Trophoblast cell (in vitro differentiated cells and primary cell): ENCODE measurements around the gene CADM1.

ENCODE experiments used
- DNase-seq, 2 donors: peaks; one replicate each; pipeline ENCODE4 v3.0.0-alpha.2; 2016
- H2AFZ ChIP-seq: 2 replicates; pipeline ENCODE4 v1.6.1; 2013; ENCODE audit warnings: low read length, moderate library complexity, mild to moderate bottlenecking; ENCODE audit not compliant: insufficient read depth, poor library complexity
- H2AK5ac ChIP-seq: 2 replicates; pipeline ENCODE4 v1.6.1; 2013; ENCODE audit warnings: mild to moderate bottlenecking, low read length
- H2BK120ac ChIP-seq: 2 replicates; pipeline ENCODE4 v1.6.1; 2013; ENCODE audit warnings: low read length, mild to moderate bottlenecking, moderate library complexity; ENCODE audit not compliant: insufficient read depth, poor library complexity
- H2BK12ac ChIP-seq: 2 replicates; pipeline ENCODE4 v1.6.1; 2013; ENCODE audit warnings: mild to moderate bottlenecking, low read length, moderate library complexity
- H2BK5ac ChIP-seq: 2 replicates; pipeline ENCODE4 v1.6.1; 2013; ENCODE audit warnings: low read length, low read depth, moderate library complexity, mild to moderate bottlenecking; ENCODE audit not compliant: poor library complexity
- H3K14ac ChIP-seq: 2 replicates; pipeline ENCODE4 v1.6.1; 2013; ENCODE audit warnings: mild to moderate bottlenecking, low read length
- H3K18ac ChIP-seq: 2 replicates; pipeline ENCODE4 v1.6.1; 2013; ENCODE audit warnings: mild to moderate bottlenecking, low read length
- H3K23ac ChIP-seq: 2 replicates; pipeline ENCODE4 v1.6.1; 2013; ENCODE audit warnings: low read length
- H3K27ac ChIP-seq: 2 replicates; pipeline ENCODE4 v1.5.1; 2013; ENCODE audit warnings: low read depth, mild to moderate bottlenecking, inconsistent platforms, low read length, moderate library complexity
- H3K27me3 ChIP-seq: 2 replicates; pipeline ENCODE4 v1.6.1; 2013; ENCODE audit warnings: inconsistent platforms, mild to moderate bottlenecking, low read length, moderate library complexity; ENCODE audit not compliant: insufficient read depth
- H3K36me3 ChIP-seq, 2 experiments: 1 replicate in 1 of 2; 2 replicates in 1 of 2; pipeline ENCODE4 v1.6.1; 2013; ENCODE audit warnings: low read length in 2 of 2, mild to moderate bottlenecking in 2 of 2, moderate library complexity in 1 of 2; ENCODE audit not compliant: insufficient read depth in 2 of 2, control insufficient read depth in 1 of 2
- H3K4ac ChIP-seq: 2 replicates; pipeline ENCODE4 v1.6.1; 2013; ENCODE audit warnings: low read depth, mild to moderate bottlenecking, low read length, moderate library complexity
- H3K4me1 ChIP-seq, 2 experiments: 1 replicate in 1 of 2; 2 replicates in 1 of 2; pipeline ENCODE4 v1.6.1; 2013; ENCODE audit warnings: low read length in 2 of 2, mild to moderate bottlenecking in 2 of 2, moderate library complexity in 1 of 2; ENCODE audit not compliant: insufficient read depth in 2 of 2, control insufficient read depth in 1 of 2
- H3K4me2 ChIP-seq: 2 replicates; pipeline ENCODE4 v1.6.1; 2013; ENCODE audit warnings: inconsistent platforms, mild to moderate bottlenecking, low read length, moderate library complexity
- H3K4me3 ChIP-seq: 2 replicates; pipeline ENCODE4 v1.5.1; 2013; ENCODE audit warnings: mild to moderate bottlenecking, low read depth, low read length, inconsistent platforms
- H3K79me1 ChIP-seq: one replicate; pipeline ENCODE4 v1.6.1; 2013; ENCODE audit warnings: low read length
- H3K79me2 ChIP-seq: 2 replicates; pipeline ENCODE4 v1.6.1; 2013; ENCODE audit warnings: low read length, mild to moderate bottlenecking; ENCODE audit not compliant: control insufficient read depth, insufficient read depth, poor library complexity
- H3K9ac ChIP-seq: 2 replicates; pipeline ENCODE4 v1.6.1; 2013; ENCODE audit warnings: mild to moderate bottlenecking, low read length
- H3K9me3 ChIP-seq: 2 replicates; pipeline ENCODE4 v1.6.1; 2013; ENCODE audit warnings: low read depth, mild to moderate bottlenecking, control low read depth, inconsistent platforms, low read length; ENCODE audit not compliant: insufficient read depth
- H4K12ac ChIP-seq: 2 replicates; pipeline ENCODE4 v1.6.1; 2013; ENCODE audit warnings: low read depth, mild to moderate bottlenecking, low read length, moderate library complexity
- H4K8ac ChIP-seq: 2 replicates; pipeline ENCODE4 v1.6.1; 2013; ENCODE audit warnings: low read depth, mild to moderate bottlenecking, low read length, moderate library complexity
- H4K91ac ChIP-seq: one replicate; pipeline ENCODE4 v1.6.1; 2013; ENCODE audit warnings: low read depth, mild to moderate bottlenecking, low read length, moderate library complexity
- WGBS: extraction: QIAGEN DNeasy Blood & Tissue Kit; methylation state at CpG from one replicate; pipeline ENCODE4 v1.1.7; 2013; ENCODE audit warnings: missing lambda C conversion rate; ENCODE audit not compliant: insufficient read length, insufficient coverage; ENCODE audit errors: extremely low coverage; 5-methylcytosine and 5-hydroxymethylcytosine counted together

Gene CADM1

DNA sequence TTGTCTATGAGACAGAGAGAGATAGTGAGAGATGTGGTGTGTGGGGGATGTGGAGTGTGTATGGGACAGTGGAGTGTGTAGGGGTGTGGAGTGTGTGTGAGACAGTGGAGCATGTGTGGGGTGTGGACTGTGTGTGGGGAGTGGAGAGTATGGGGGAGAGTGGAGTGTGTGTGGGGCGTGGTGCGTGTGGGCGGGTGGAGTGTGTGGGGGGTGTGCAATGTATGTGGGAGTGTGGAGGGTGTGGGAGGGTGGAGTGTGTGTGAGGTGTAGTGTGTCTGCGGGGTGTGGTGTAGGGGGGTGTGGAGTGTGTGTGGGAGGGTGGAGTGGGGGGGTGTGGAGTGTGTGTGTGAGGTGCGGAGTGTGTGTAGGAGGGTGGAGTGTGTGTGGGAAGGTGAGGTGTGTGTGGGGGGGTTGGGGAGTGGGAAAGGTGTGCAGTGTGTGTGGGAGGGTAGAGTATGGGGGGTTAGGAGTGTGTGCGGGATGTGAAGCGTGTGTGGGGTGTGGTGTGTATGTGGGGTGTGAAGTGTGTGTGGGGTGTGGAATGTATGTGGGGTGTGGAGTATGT, 356.9 kb downstream of the CADM1 start:
- Histone ChIP-seq H3K4me3 (peak overlapping the region; percentile 46), H2BK12ac (no peak overlapping the region), H3K9me3 (peaks cover 11% of the 10 kb centered on the region), H3K9ac (no peak overlapping the region), H2AFZ (no peak overlapping the region), H3K14ac (no peak overlapping the region), H3K27ac (no peak overlapping the region), H3K27me3 (no peaks in the 10 kb centered on the region), H4K12ac (no peak overlapping the region), H3K4ac (no peak overlapping the region), H3K23ac (no peak overlapping the region), H3K79me1 (no peaks in the 10 kb centered on the region), H3K36me3 (no peaks in the 10 kb centered on the region), H2AK5ac (no peak overlapping the region), H3K18ac (no peak overlapping the region), H3K4me1 (no peaks in the 10 kb centered on the region), H2BK120ac (no peak overlapping the region), H3K4me2 (no peak overlapping the region), H4K91ac (no peak overlapping the region), H3K79me2 (no peaks in the 10 kb centered on the region), H2BK5ac (no peak overlapping the region), H4K8ac (no peak overlapping the region)
- DNase-seq: no peak
- WGBS: 100% methylated on average over 7 of the region's 7 CpGs

DNA sequence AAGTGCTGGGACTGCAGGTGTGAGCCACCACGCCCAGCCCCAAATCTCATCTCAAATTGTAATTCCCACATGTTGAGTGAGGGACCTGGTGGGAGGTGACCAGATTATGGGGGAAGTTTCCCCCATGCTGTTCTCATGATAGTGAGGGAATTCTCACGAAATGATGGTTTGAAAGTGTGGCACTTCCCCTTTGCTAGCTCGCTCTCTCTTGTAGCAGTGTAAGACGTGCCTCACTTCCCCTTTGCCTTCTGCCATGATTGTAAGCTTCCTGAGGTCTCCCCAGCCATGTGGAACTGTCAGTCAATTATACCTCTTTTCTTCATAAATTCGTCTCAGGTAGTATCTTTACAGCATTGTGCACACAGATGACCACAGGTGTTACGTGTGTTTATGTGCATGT, 357.8 kb downstream of the CADM1 start:
- no peaks in the 10 kb centered on the region for H3K27me3 ChIP-seq
- no CpG with 5 or more reads among the region's 6 CpGs for WGBS

DNA sequence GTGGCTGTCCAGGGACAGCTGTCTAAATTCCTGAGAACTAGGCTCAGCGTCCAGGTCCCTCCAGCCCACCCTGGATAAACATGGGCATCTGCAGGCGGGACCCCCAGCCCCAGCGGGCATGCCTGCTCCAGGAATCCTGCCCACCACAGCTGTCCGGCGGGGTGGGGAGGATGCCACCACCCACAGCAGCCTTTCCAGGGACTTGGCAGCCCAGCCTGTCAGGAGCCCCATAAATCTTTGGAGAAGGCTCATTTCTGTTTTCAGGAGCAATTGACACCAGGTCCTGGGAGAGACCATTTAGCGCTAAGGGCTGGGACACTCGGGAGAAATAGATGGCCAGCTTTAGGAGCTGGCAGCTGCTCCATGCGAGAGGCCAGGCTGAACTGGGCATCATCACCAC, 358.9 kb downstream of the CADM1 start:
- Histone ChIP-seq H2AK5ac (no peak overlapping the region), H4K8ac (no peak overlapping the region), H4K12ac (no peak overlapping the region), H3K9ac (no peak overlapping the region), H3K18ac (no peak overlapping the region), H3K4me2 (no peak overlapping the region), H3K27me3 (no peaks in the 10 kb centered on the region), H3K14ac (no peak overlapping the region), H3K4me3 (no peak overlapping the region), H3K27ac (no peak overlapping the region), H3K23ac (no peak overlapping the region), H3K79me1 (no peaks in the 10 kb centered on the region), H3K79me2 (no peaks in the 10 kb centered on the region), H2AFZ (no peak overlapping the region), H3K4ac (no peak overlapping the region), H2BK12ac (no peak overlapping the region), H4K91ac (no peak overlapping the region), H2BK120ac (no peak overlapping the region), H3K36me3 (no peaks in the 10 kb centered on the region), H3K4me1 (no peaks in the 10 kb centered on the region), H3K9me3 (peaks cover 11% of the 10 kb centered on the region), H2BK5ac (no peak overlapping the region)
- no CpG with 5 or more reads among the region's 8 CpGs for WGBS
- DNase-seq: no peak

More for the DNA sequence above, 357.8 kb downstream of the CADM1 start:
- Histone ChIP-seq H3K4me1 (no peaks in the 10 kb centered on the region), H2AFZ (no peak overlapping the region), H4K91ac (no peak overlapping the region), H3K79me1 (no peaks in the 10 kb centered on the region), H3K14ac (no peak overlapping the region), H3K18ac (no peak overlapping the region), H3K9me3 (peaks cover 11% of the 10 kb centered on the region), H3K9ac (no peak overlapping the region), H3K36me3 (no peaks in the 10 kb centered on the region), H3K23ac (no peak overlapping the region), H2BK12ac (no peak overlapping the region), H3K27ac (no peak overlapping the region), H4K12ac (no peak overlapping the region), H3K79me2 (no peaks in the 10 kb centered on the region), H3K4me3 (no peak overlapping the region), H3K4me2 (no peak overlapping the region), H4K8ac (no peak overlapping the region), H3K4ac (no peak overlapping the region), H2AK5ac (no peak overlapping the region), H2BK120ac (no peak overlapping the region), H2BK5ac (no peak overlapping the region)
- no peak for DNase-seq

DNA sequence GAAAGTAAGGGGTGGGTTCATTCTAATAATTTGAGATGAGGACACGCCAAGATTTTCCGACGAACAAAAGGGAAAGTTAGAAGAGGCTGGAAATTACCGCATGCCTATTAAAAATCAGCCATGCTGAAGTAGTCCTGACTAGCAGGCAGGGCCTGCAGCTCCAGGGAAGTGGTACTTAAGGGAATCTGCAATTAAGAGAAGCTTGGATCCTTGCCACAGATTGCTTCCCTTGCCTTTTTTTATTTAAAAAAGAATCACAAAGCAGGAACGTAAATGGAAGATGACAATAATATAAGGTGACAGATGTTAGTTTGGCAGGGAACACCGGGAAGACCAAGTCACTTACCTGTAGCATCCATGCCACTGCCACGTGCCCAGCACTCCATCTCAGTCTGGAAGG, 359.3 kb downstream of the CADM1 start:
- Histone ChIP-seq H3K4me2 (no peak overlapping the region), H2BK12ac (no peak overlapping the region), H3K4me1 (no peaks in the 10 kb centered on the region), H4K91ac (no peak overlapping the region), H3K23ac (no peak overlapping the region), H3K27me3 (no peaks in the 10 kb centered on the region), H3K9me3 (peaks cover 11% of the 10 kb centered on the region), H3K79me2 (no peaks in the 10 kb centered on the region), H4K8ac (no peak overlapping the region), H3K18ac (no peak overlapping the region), H3K4me3 (no peak overlapping the region), H3K14ac (no peak overlapping the region), H3K4ac (no peak overlapping the region), H2AFZ (no peak overlapping the region), H3K27ac (no peak overlapping the region), H2BK5ac (no peak overlapping the region), H3K9ac (no peak overlapping the region), H2BK120ac (no peak overlapping the region), H4K12ac (no peak overlapping the region), H2AK5ac (no peak overlapping the region), H3K79me1 (no peaks in the 10 kb centered on the region), H3K36me3 (no peaks in the 10 kb centered on the region)
- no CpG with 5 or more reads among the region's 7 CpGs for WGBS
- no peak for DNase-seq
